NCI-H526 (cell line): ENCODE data around the gene C11orf54.
"Not testable (repeated sequence)": the region's sequence is repeated elsewhere in the genome, so short reads cannot be mapped to it uniquely, and the experiment has no call there.

Experiments
- DNase-seq, 2 experiments: peaks; one replicate each; lab custom pipeline; 2025; lab: John Stamatoyannopoulos, UW

Gene C11orf54

GRCh38 chr11:93766504-93766903 lies 25.0 kb downstream of the C11orf54 start:
- DNase-seq: no peak

- no peak for DNase-seq
Observed at GRCh38 chr11:93767018-93767417, 25.5 kb downstream of the C11orf54 start.

- DNase-seq: no peak
Observed at GRCh38 chr11:93770160-93770559, 28.7 kb downstream of the C11orf54 start.

GRCh38 chr11:93772123-93772522 lies 30.7 kb downstream of the C11orf54 start:
- no peak for DNase-seq

- DNase-seq: no peak
Observed at GRCh38 chr11:93773045-93773477, 31.6 kb downstream of the C11orf54 start.

- DNase-seq: no peak
Observed at GRCh38 chr11:93773601-93774200, 32.2 kb downstream of the C11orf54 start.

- not testable (repeated sequence) for DNase-seq
Observed at GRCh38 chr11:93774560-93774959, 33.1 kb downstream of the C11orf54 start.

- DNase-seq: peak in 1 of 2 experiments; percentile 32
Observed at GRCh38 chr11:93775289-93775688, 33.8 kb downstream of the C11orf54 start.

- DNase-seq: peak in 1 of 2 experiments; percentile 11
Observed at GRCh38 chr11:93783362-93783761, 41.9 kb downstream of the C11orf54 start.

- DNase-seq: no peak
Observed at GRCh38 chr11:93783765-93784144, 42.3 kb downstream of the C11orf54 start.

- peak; percentile 98 to 99 for DNase-seq
Observed at GRCh38 chr11:93784145-93784934, 42.9 kb downstream of the C11orf54 start, which contains the start of gene MED17. Gene MED17, plus strand, starts transcription at chr11:93784282. Its CDS starts 232 bp downstream, at chr11:93784514.

- DNase-seq: peak in 1 of 2 experiments; percentile 78
Observed at GRCh38 chr11:93784935-93785360, 43.5 kb downstream of the C11orf54 start.

- no peak for DNase-seq
Observed at GRCh38 chr11:93791493-93791892, 50.0 kb downstream of the C11orf54 start.

- DNase-seq: no peak
Observed at GRCh38 chr11:93796441-93797231, 55.2 kb downstream of the C11orf54 start.

GRCh38 chr11:93801366-93801765 lies 59.9 kb downstream of the C11orf54 start:
- DNase-seq: no peak

GRCh38 chr11:93804879-93805278 lies 63.4 kb downstream of the C11orf54 start:
- no peak for DNase-seq

GRCh38 chr11:93807980-93808379 lies 66.5 kb downstream of the C11orf54 start:
- no peak for DNase-seq

- no peak for DNase-seq
Observed at GRCh38 chr11:93813974-93814373, 72.5 kb downstream of the C11orf54 start.
